Endodermal cell (in vitro differentiated cells): ENCODE data around the gene CCDC14. TPM values are rescaled to one million over a fixed set of nuclear protein-coding genes. Genes with fewer than 3 reads are reported as not detected.

ENCODE experiments used
- DNase-seq: peaks from one replicate; pipeline ENCODE4 v3.0.0-alpha.2; 2017
- H3K27ac ChIP-seq: 2 replicates; pipeline ENCODE4 v1.5.1; 2013; ENCODE audit warnings: mild to moderate bottlenecking, low read depth, low read length, moderate library complexity
- H3K27me3 ChIP-seq: 2 replicates; pipeline ENCODE4 v1.6.1; 2013; ENCODE audit warnings: mild to moderate bottlenecking, low read length, moderate library complexity; ENCODE audit not compliant: insufficient read depth, control insufficient read depth, poor library complexity, severe bottlenecking
- H3K36me3 ChIP-seq: 2 replicates; pipeline ENCODE4 v1.7.0; 2013; ENCODE audit warnings: mild to moderate bottlenecking, low read length, moderate library complexity; ENCODE audit not compliant: control insufficient read depth, insufficient read depth
- H3K4me1 ChIP-seq: one replicate; pipeline ENCODE4 v1.7.0; 2013; ENCODE audit warnings: low read length; ENCODE audit not compliant: control insufficient read depth, insufficient read depth
- H3K4me3 ChIP-seq: 2 replicates; pipeline ENCODE4 v1.5.1; 2013; ENCODE audit warnings: mild to moderate bottlenecking, low read length, moderate library complexity
- H3K9ac ChIP-seq: 2 replicates; pipeline ENCODE4 v1.6.1; 2013; ENCODE audit warnings: mild to moderate bottlenecking, low read length, moderate library complexity; ENCODE audit not compliant: poor library complexity, severe bottlenecking; ENCODE audit errors: extremely low read depth
- H3K9me3 ChIP-seq: 2 replicates; pipeline ENCODE4 v1.6.1; 2013; ENCODE audit warnings: mild to moderate bottlenecking, low read length, moderate library complexity; ENCODE audit not compliant: control insufficient read depth
- H3K27ac Mint-ChIP-seq: 2 replicates; pipeline ENCODE4 v1.8.0; 2020; ENCODE audit warnings: mixed read lengths
- H3K27me3 Mint-ChIP-seq: 2 replicates; pipeline ENCODE4 v1.8.0; 2021; ENCODE audit warnings: mild to moderate bottlenecking, mixed read lengths; ENCODE audit not compliant: insufficient read depth
- H3K36me3 Mint-ChIP-seq: 2 replicates; pipeline ENCODE4 v1.8.0; 2020; ENCODE audit warnings: low read depth, mixed read lengths
- H3K4me1 Mint-ChIP-seq: 2 replicates; pipeline ENCODE4 v1.8.0; 2020; ENCODE audit warnings: mixed read lengths
- H3K4me3 Mint-ChIP-seq: 2 replicates; pipeline ENCODE4 v1.8.0; 2020; ENCODE audit warnings: mild to moderate bottlenecking, moderate library complexity, mixed read lengths
- H3K9me3 Mint-ChIP-seq: 2 replicates; pipeline ENCODE4 v1.8.0; 2020; ENCODE audit warnings: mild to moderate bottlenecking, mixed read lengths
- CTCF ChIP-seq: fragments of 200-600 bp; sonication (generic); conservative IDR thresholded peaks from 2 replicates; pipeline ENCODE4 v1.5.0; 2021; ENCODE audit warnings: antibody characterized with exemption, mild to moderate bottlenecking
- WGBS, 2 experiments: methylation state at CpG; one replicate each; pipeline versions ENCODE4 v1.1.5 to v1.1.7; 2013; ENCODE audit warnings: missing lambda C conversion rate in 2 of 2, mixed read lengths in 1 of 2; ENCODE audit not compliant: insufficient coverage in 1 of 2, insufficient read length in 1 of 2; 5-methylcytosine and 5-hydroxymethylcytosine counted together
- total RNA-seq, 2 donors: library from RNA; stranded (reverse); fragmentation: NEBNext Ultra II Directional in 1 of 2; extraction: Animal tissue kit (Norgen Biotek cat#: 25700) in 1 of 2; gene quantifications; 2 replicates in 1 of 2; 3 replicates in 1 of 2; pipeline ENCODE4 v1.2.1, GENCODE V29; 2021

The CCDC14 gene
- total RNA-seq, 2 donors from 2014 or later = 88.3 to 99.4 TPM

DNA sequence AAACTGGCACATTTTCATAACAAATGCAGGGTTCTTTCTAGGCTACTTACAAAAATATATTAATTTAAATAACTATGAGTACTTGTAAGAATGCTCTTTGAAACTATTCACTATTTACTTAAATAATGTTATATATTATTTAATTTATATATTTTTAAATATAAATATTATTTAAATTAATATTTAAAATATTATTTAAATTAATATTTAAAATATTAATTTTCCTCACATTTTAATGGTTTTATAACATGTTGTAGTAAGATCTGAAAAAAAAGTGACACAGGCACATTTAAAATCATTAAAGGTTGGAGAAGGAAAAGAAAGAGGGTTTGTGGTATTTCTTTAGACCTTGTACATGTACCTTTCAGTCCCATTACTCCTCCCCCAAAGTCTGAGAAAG is 34.6 kb downstream of the CCDC14 start:
- Mint-ChIP-seq H3K36me3 (peaks cover 80% of the 10 kb centered on the region), H3K27ac (no peak overlapping the region), H3K4me3 (no peak overlapping the region), H3K4me1 (no peaks in the 10 kb centered on the region), H3K9me3 (peaks cover 6% of the 10 kb centered on the region), H3K27me3 (no peaks in the 10 kb centered on the region)
- Histone ChIP-seq H3K27me3 (no peaks in the 10 kb centered on the region), H3K9ac (no peak overlapping the region), H3K9me3 (peaks cover 19% of the 10 kb centered on the region), H3K27ac (no peak overlapping the region), H3K4me1 (no peaks in the 10 kb centered on the region), H3K36me3 (peaks cover 81% of the 10 kb centered on the region), H3K4me3 (no peak overlapping the region)
- TF ChIP-seq CTCF = no peak
- no peak for DNase-seq

- Mint-ChIP-seq H3K27ac (no peak overlapping the region), H3K4me3 (no peak overlapping the region), H3K9me3 (peaks cover 21% of the 10 kb centered on the region), H3K4me1 (no peaks in the 10 kb centered on the region), H3K36me3 (peaks cover 76% of the 10 kb centered on the region), H3K27me3 (no peaks in the 10 kb centered on the region)
- Histone ChIP-seq H3K36me3 (peaks cover 81% of the 10 kb centered on the region), H3K9ac (no peak overlapping the region), H3K27me3 (no peaks in the 10 kb centered on the region), H3K4me1 (no peaks in the 10 kb centered on the region), H3K9me3 (peaks cover 34% of the 10 kb centered on the region), H3K27ac (no peak overlapping the region), H3K4me3 (peak overlapping the region; percentile 0)
- TF ChIP-seq CTCF = no peak
- no peak for DNase-seq
Observed at GRCh38 chr3:123920868-123921267, 40.2 kb downstream of the CCDC14 start.

- no peaks in the 10 kb centered on the region for H3K4me1 ChIP-seq
- 86% methylated on average over 1 of the region's 1 CpG; no CpG with 5 or more reads in 1 of the 2 experiments for WGBS, 2 experiments
- DNase-seq = no peak
- H3K4me1 Mint-ChIP-seq = no peaks in the 10 kb centered on the region
- no peak overlapping the region for H3K9ac ChIP-seq
- H3K9me3 Mint-ChIP-seq = peaks cover 21% of the 10 kb centered on the region
- no peak overlapping the region for H3K4me3 Mint-ChIP-seq
- H3K4me3 ChIP-seq = peak overlapping the region; percentile 0
- H3K9me3 ChIP-seq = peaks cover 34% of the 10 kb centered on the region
- H3K36me3 ChIP-seq = peaks cover 81% of the 10 kb centered on the region
- H3K27ac ChIP-seq = no peak overlapping the region
- peaks cover 73% of the 10 kb centered on the region for H3K36me3 Mint-ChIP-seq
- no peaks in the 10 kb centered on the region for H3K27me3 Mint-ChIP-seq
- H3K27ac Mint-ChIP-seq = no peak overlapping the region
- no peak for TF ChIP-seq CTCF
- H3K27me3 ChIP-seq = no peaks in the 10 kb centered on the region
Observed at GRCh38 chr3:123920383-123920782, 40.6 kb downstream of the CCDC14 start.
